H1 (cell line): Measurements from ENCODE around the gene BCAS4. TPM values are rescaled to one million over a fixed set of nuclear protein-coding genes. Genes with fewer than 3 reads are reported as not detected.

Experiments used
- CTCF ChIA-PET: fragments of 300-600 bp; sonication (Branson Sonifier 250); formaldehyde crosslinking; loops from one replicate; lab custom pipeline; 2021; ENCODE audit not compliant: partially characterized antibody; lab: Charles Lee
- POLR2A ChIA-PET: fragments of 300-600 bp; sonication (Branson Sonifier 250); formaldehyde crosslinking; loops from one replicate; lab custom pipeline; 2021; ENCODE audit warnings: inconsistent platforms; ENCODE audit not compliant: partially characterized antibody; lab: Charles Lee
- DNase-seq, 2 experiments: peaks; one replicate each; pipeline versions ENCODE4 v3.0.0 to v3.0.0-alpha.2; 2010 to 2022; ENCODE audit warnings: low spot score in 2 of 2, low read depth in 1 of 2, mixed read lengths in 1 of 2
- FAIRE-seq: peaks from 2 replicates; lab custom pipeline; 2011; peaks lifted over from hg19 to GRCh38; lab: Jason Lieb, UNC
- H2AFZ ChIP-seq: 2 replicates; pipeline ENCODE4 v1.8.1; 2012; ENCODE audit warnings: low read length, inconsistent platforms
- H2AK5ac ChIP-seq: 2 replicates; pipeline ENCODE4 v1.6.1; 2013; ENCODE audit warnings: low read depth, low read length
- H2BK120ac ChIP-seq: replicated peaks from 2 replicates; pipeline ENCODE3; 2013; ENCODE audit warnings: low read depth, low read length, inconsistent platforms
- H2BK12ac ChIP-seq: 2 replicates; pipeline ENCODE4 v1.6.1; 2013; ENCODE audit warnings: low read depth, low read length
- H2BK15ac ChIP-seq: 2 replicates; pipeline ENCODE4 v1.6.1; 2013; ENCODE audit warnings: low read length
- H2BK20ac ChIP-seq: 2 replicates; pipeline ENCODE4 v1.6.1; 2013; ENCODE audit warnings: low read length
- H2BK5ac ChIP-seq: 2 replicates; pipeline ENCODE4 v1.6.1; 2013; ENCODE audit warnings: low read depth, low read length
- H3K14ac ChIP-seq: 2 replicates; pipeline ENCODE4 v1.6.1; 2013; ENCODE audit warnings: inconsistent platforms; ENCODE audit not compliant: insufficient read length
- H3K18ac ChIP-seq: 2 replicates; pipeline ENCODE4 v1.6.1; 2013; ENCODE audit warnings: low read length; ENCODE audit errors: extremely low read depth
- H3K23ac ChIP-seq: 2 replicates; pipeline ENCODE4 v1.6.1; 2013; ENCODE audit warnings: inconsistent platforms; ENCODE audit not compliant: insufficient read length
- H3K23me2 ChIP-seq: 2 replicates; pipeline ENCODE4 v1.6.1; 2013; ENCODE audit warnings: low read depth, low read length
- H3K27ac ChIP-seq: 2 replicates; pipeline ENCODE4 v1.6.1; 2011; ENCODE audit warnings: low read depth, low read length, inconsistent platforms
- H3K27me3 ChIP-seq, 4 experiments: replicated peaks in 1 of 4; 1 replicate in 1 of 4; 2 replicates in 3 of 4; pipeline versions ENCODE4 v1.6.1 to v1.8.1; 2011 to 2013; ENCODE audit warnings: low read length in 3 of 4, mild to moderate bottlenecking in 3 of 4, inconsistent platforms in 2 of 4, mixed read lengths in 2 of 4, moderate library complexity in 1 of 4; ENCODE audit not compliant: control insufficient read depth in 3 of 4, insufficient read depth in 3 of 4; ENCODE audit errors: extremely low read depth in 1 of 4
- H3K36me3 ChIP-seq, 4 experiments: 2 replicates each; pipeline versions ENCODE4 v1.6.1 to v1.8.1; 2011 to 2013; ENCODE audit warnings: mild to moderate bottlenecking in 4 of 4, low read length in 3 of 4, moderate library complexity in 2 of 4, control low read depth in 1 of 4, inconsistent platforms in 1 of 4; ENCODE audit not compliant: insufficient read depth in 4 of 4, control insufficient read depth in 2 of 4
- H3K4ac ChIP-seq: replicated peaks from 2 replicates; pipeline ENCODE3; 2013; ENCODE audit warnings: low read length, low read depth, mixed read lengths, inconsistent platforms; ENCODE audit not compliant: insufficient read length
- H3K4me1 ChIP-seq, 4 experiments: replicated peaks in 1 of 4; 1 replicate in 1 of 4; 2 replicates in 3 of 4; pipeline versions ENCODE4 v1.6.1 to v1.8.1; 2011 to 2013; ENCODE audit warnings: low read length in 3 of 4, inconsistent platforms in 2 of 4, mixed read lengths in 1 of 4; ENCODE audit not compliant: insufficient read depth in 4 of 4, control insufficient read depth in 3 of 4
- H3K4me2 ChIP-seq, 2 experiments: 2 replicates each; pipeline versions ENCODE4 v1.6.1 to v1.8.1; 2011 to 2013; ENCODE audit warnings: low read depth in 2 of 2, low read length in 2 of 2, control low read depth in 1 of 2, inconsistent platforms in 1 of 2, mild to moderate bottlenecking in 1 of 2; ENCODE audit not compliant: insufficient read depth in 1 of 2
- H3K4me3 ChIP-seq, 4 experiments: fragments of 200-600, 300-600 bp in 1 of 4; sonication (generic), shearing (Covaris generic), sonication (Bioruptor Twin) in 1 of 4; 2 replicates each; pipeline versions ENCODE4 v1.5.1 to v1.8.1; 2011 to 2016; ENCODE audit warnings: low read length in 4 of 4, low read depth in 3 of 4, control low read depth in 2 of 4, inconsistent platforms in 2 of 4, mild to moderate bottlenecking in 2 of 4, mixed read lengths in 1 of 4, moderate library complexity in 1 of 4; ENCODE audit not compliant: insufficient read depth in 2 of 4; ENCODE audit errors: extremely low read depth in 1 of 4
- H3K56ac ChIP-seq: replicated peaks from 2 replicates; pipeline ENCODE3; 2013; ENCODE audit warnings: low read depth, mild to moderate bottlenecking, mixed read lengths, low read length, inconsistent platforms; ENCODE audit not compliant: insufficient read length
- H3K79me1 ChIP-seq: 2 replicates; pipeline ENCODE4 v1.6.1; 2013; ENCODE audit warnings: low read depth, low read length, control low read depth
- H3K79me2 ChIP-seq, 2 experiments: 2 replicates each; pipeline versions ENCODE4 v1.6.1 to v1.8.1; 2012 to 2013; ENCODE audit warnings: low read length in 2 of 2, mild to moderate bottlenecking in 2 of 2, inconsistent platforms in 1 of 2; ENCODE audit not compliant: insufficient read depth in 2 of 2, control insufficient read depth in 1 of 2
- H3K9ac ChIP-seq, 4 experiments: replicated peaks in 1 of 4; 1 replicate in 1 of 4; 2 replicates in 3 of 4; pipeline versions ENCODE4 v1.6.1 to v1.8.1; 2011 to 2013; ENCODE audit warnings: low read depth in 3 of 4, low read length in 3 of 4, control low read depth in 2 of 4, mild to moderate bottlenecking in 2 of 4, moderate library complexity in 2 of 4, inconsistent platforms in 1 of 4; ENCODE audit errors: extremely low read depth in 1 of 4
- H3K9me3 ChIP-seq, 2 experiments: 2 replicates each; pipeline versions ENCODE4 v1.6.1 to v1.8.1; 2012 to 2013; ENCODE audit warnings: mild to moderate bottlenecking in 2 of 2, moderate library complexity in 2 of 2, control low read depth in 1 of 2, inconsistent platforms in 1 of 2, low read depth in 1 of 2, low read length in 1 of 2, mixed read lengths in 1 of 2; ENCODE audit not compliant: insufficient read depth in 2 of 2
- H4K20me1 ChIP-seq, 2 experiments: replicated peaks in 1 of 2; 2 replicates each; pipeline versions ENCODE3 to v1.8.1; 2011 to 2013; ENCODE audit warnings: inconsistent platforms in 2 of 2, low read length in 2 of 2, mild to moderate bottlenecking in 1 of 2; ENCODE audit not compliant: insufficient read depth in 2 of 2, control insufficient read depth in 1 of 2
- H4K5ac ChIP-seq: 2 replicates; pipeline ENCODE4 v1.6.1; 2013; ENCODE audit warnings: low read length, low read depth, mixed read lengths, inconsistent platforms; ENCODE audit not compliant: insufficient read length
- H4K8ac ChIP-seq: 2 replicates; pipeline ENCODE4 v1.8.0; 2013; ENCODE audit warnings: mild to moderate bottlenecking, moderate library complexity, low read length, inconsistent platforms; ENCODE audit not compliant: insufficient read depth; ENCODE audit errors: extremely low read depth
- H4K91ac ChIP-seq: replicated peaks from 2 replicates; pipeline ENCODE3; 2013; ENCODE audit warnings: low read length, mixed read lengths, inconsistent platforms; ENCODE audit not compliant: insufficient read length
- ATF2 ChIP-seq: IDR thresholded peaks from 2 replicates; pipeline ENCODE4 v1.6.1; 2012; ENCODE audit warnings: low read length, inconsistent platforms
- CBX8 ChIP-seq: fragments of 300-800, 300-1000 bp; sonication (generic); IDR thresholded peaks from 2 replicates; pipeline ENCODE4 v1.7.1; 2016; ENCODE audit warnings: low read depth, low read length, borderline replicate concordance
- EGR1 ChIP-seq: IDR thresholded peaks from 2 replicates; pipeline ENCODE4 v1.6.1; 2011; ENCODE audit warnings: low read depth, low read length, borderline replicate concordance
- HDAC2 ChIP-seq, 2 experiments: fragments of 300-600 bp in 1 of 2; sonication (generic) in 1 of 2; IDR thresholded peaks; 2 replicates each; pipeline ENCODE4 v1.6.1; 2011 to 2012; ENCODE audit warnings: low read depth in 2 of 2, low read length in 2 of 2, mild to moderate bottlenecking in 2 of 2, moderate library complexity in 2 of 2, borderline replicate concordance in 1 of 2, inconsistent platforms in 1 of 2
- KDM5A ChIP-seq: fragments of 200-600 bp; IDR thresholded peaks from 2 replicates; pipeline ENCODE4 v1.7.1; 2012; ENCODE audit warnings: mild to moderate bottlenecking, low read length, inconsistent platforms, mixed read lengths
- MAFK ChIP-seq: IDR thresholded peaks from 2 replicates; pipeline ENCODE4 v1.6.1; 2012; ENCODE audit warnings: low read depth, mild to moderate bottlenecking, improper control_type of control experiment, low read length
- MAX ChIP-seq: IDR thresholded peaks from 2 replicates; pipeline ENCODE4 v1.6.1; 2012; ENCODE audit warnings: inconsistent platforms
- RAD21 ChIP-seq, 2 experiments: IDR thresholded peaks in 1 of 2; conservative IDR thresholded peaks in 1 of 2; 2 replicates each; pipeline ENCODE4 v1.6.1; 2011; ENCODE audit warnings: low read depth in 2 of 2, low read length in 2 of 2, improper control_type of control experiment in 1 of 2, inconsistent platforms in 1 of 2, mild to moderate bottlenecking in 1 of 2, moderate library complexity in 1 of 2
- RFX5 ChIP-seq: IDR thresholded peaks from 2 replicates; pipeline ENCODE4 v1.6.1; 2011; ENCODE audit warnings: low read depth, low read length, improper control_type of control experiment, borderline replicate concordance
- SAP30 ChIP-seq: fragments of 300-600 bp; sonication (generic); IDR thresholded peaks from 2 replicates; pipeline ENCODE4 v1.7.1; 2012; ENCODE audit warnings: low read length, moderate library complexity, mild to moderate bottlenecking, inconsistent platforms; ENCODE audit not compliant: insufficient read depth, insufficient replicate concordance
- SIX5 ChIP-seq: IDR thresholded peaks from 2 replicates; pipeline ENCODE4 v1.6.1; 2011; ENCODE audit warnings: mild to moderate bottlenecking, low read depth, low read length
- WGBS, 2 experiments: shearing (Covaris generic) in 1 of 2; methylation state at CpG; one replicate each; pipeline versions ENCODE4 v1.1.6 to v1.1.7; 2013 to 2015; ENCODE audit warnings: low lambda C conversion rate in 2 of 2, mixed read lengths in 2 of 2, inconsistent platforms in 1 of 2, low coverage in 1 of 2, missing lambda C conversion rate in 1 of 2; ENCODE audit not compliant: insufficient replicate concordance in 2 of 2, insufficient coverage in 1 of 2, insufficient read length in 1 of 2; ENCODE audit errors: extremely low coverage in 1 of 2, missing lambda C conversion rate in 1 of 2; 5-methylcytosine and 5-hydroxymethylcytosine counted together
- polyA plus RNA-seq, 7 experiments: library from polyadenylated mRNA; depleted of rRNA in 3 of 7; stranded (reverse) in 5 of 7; unstranded in 2 of 7; fragments of >200 nt in 5 of 7; fragments of 200-250 nt in 2 of 7; gene quantifications; 1 replicate in 5 of 7; 2 replicates in 1 of 7; 4 replicates in 1 of 7; pipeline versions ENCODE4 v1.2.1 to v1.2.3, GENCODE V29; 2011 to 2013; ENCODE audit warnings: missing spikeins in 2 of 7, mixed read lengths in 2 of 7
- total RNA-seq: library from RNA; stranded (reverse); fragmentation: NEBNext Ultra II Directional; extraction: Animal tissue kit (Norgen Biotek cat#: 25700); gene quantifications from 2 replicates; pipeline ENCODE4 v1.2.1, GENCODE V29; 2021

BCAS4 gene
- total and polyA plus RNA-seq, 2 of the 8 experiments (the other 6 are each of a cell fraction or from before 2014, with no cell fraction given), result 21.2 to 23.6 TPM

GRCh38 chr20:50813801-50814200, 18.9 kb downstream of the BCAS4 start:
- no peak for FAIRE-seq
- Histone ChIP-seq H2BK15ac (no peak overlapping the region), H3K9ac (no peak overlapping the region), H3K79me2 (no peaks in the 10 kb centered on the region; a peak in 1 of 4 replicates), H3K23ac (no peak overlapping the region), H3K23me2 (no peaks in the 10 kb centered on the region), H2BK20ac (no peak overlapping the region), H3K27ac (no peak overlapping the region), H4K91ac (no peak overlapping the region), H3K4ac (no peak overlapping the region), H3K79me1 (no peaks in the 10 kb centered on the region), H2AFZ (no peak overlapping the region), H3K4me1 (peaks cover 0 to 9% (median 4%) of the 10 kb centered on the region in 4 experiments; a peak in 4 of 7 replicates), H3K56ac (no peak overlapping the region), H3K4me3 (no peak overlapping the region), H4K5ac (no peak overlapping the region), H3K9me3 (no peaks in the 10 kb centered on the region), H4K20me1 (no peaks in the 10 kb centered on the region), H3K18ac (no peak overlapping the region), H3K36me3 (no peaks in the 10 kb centered on the region), H2BK12ac (no peak overlapping the region), H3K4me2 (no peak overlapping the region), H2BK5ac (no peak overlapping the region), H4K8ac (no peak overlapping the region), H3K14ac (no peak overlapping the region), H2BK120ac (no peak overlapping the region), H3K27me3 (no peaks in the 10 kb centered on the region), H2AK5ac (no peak overlapping the region)
- POLR2A ChIA-PET, result interaction anchor here (1.1 kb wide), 1 partner anchor 12 kb away, joined by 3 read pairs; no protein-coding TSS in a partner anchor
- no peak for DNase-seq
- WGBS, 2 experiments, result 86% methylated on average over 9 of the region's 9 CpGs; no CpG with 5 or more reads in 1 of the 2 experiments
- CTCF ChIA-PET, result interaction anchor here (0.7 to 1.0 kb wide), 3 partner anchors 9 to 20 kb away, joined by 3 to 4 read pairs (median 4); no protein-coding TSS in a partner anchor
- no peak for TF ChIP-seq RAD21 (IDR thresholded peaks at IDR 0.05 in 1 of 2, conservative IDR thresholded peaks at IDR 0.05 in 1 of 2; ENCODE audit: low read depth in 2 of 2, low read length in 2 of 2)
- TF ChIP-seq HDAC2 (IDR thresholded peaks at IDR 0.05; ENCODE audit: borderline replicate concordance in 1 of 2, low read depth in 2 of 2, low read length in 2 of 2), result no peak
- no peak for TF ChIP-seq CBX8
- no peak for TF ChIP-seq MAX
- TF ChIP-seq ATF2, result no peak
- TF ChIP-seq SIX5, result no peak
- TF ChIP-seq SAP30, result no peak
- TF ChIP-seq KDM5A, result no peak
- no peak for TF ChIP-seq MAFK
- no peak for TF ChIP-seq EGR1
- no peak for TF ChIP-seq RFX5
